HG03442 (cell line): Measurements from ENCODE around the gene TULP1.
"Not testable (repeated sequence)": the region's sequence is repeated elsewhere in the genome, so short reads cannot be mapped to it uniquely, and the experiment has no call there.

ENCODE experiments used
- ATAC-seq: cut with Tn5 transposase; IDR thresholded peaks from one replicate; pipeline ENCODE4 v1.9.1; 2021; ENCODE audit warnings: mild to moderate bottlenecking, moderate library complexity; ENCODE audit not compliant: unreplicated experiment

The TULP1 gene

DNA sequence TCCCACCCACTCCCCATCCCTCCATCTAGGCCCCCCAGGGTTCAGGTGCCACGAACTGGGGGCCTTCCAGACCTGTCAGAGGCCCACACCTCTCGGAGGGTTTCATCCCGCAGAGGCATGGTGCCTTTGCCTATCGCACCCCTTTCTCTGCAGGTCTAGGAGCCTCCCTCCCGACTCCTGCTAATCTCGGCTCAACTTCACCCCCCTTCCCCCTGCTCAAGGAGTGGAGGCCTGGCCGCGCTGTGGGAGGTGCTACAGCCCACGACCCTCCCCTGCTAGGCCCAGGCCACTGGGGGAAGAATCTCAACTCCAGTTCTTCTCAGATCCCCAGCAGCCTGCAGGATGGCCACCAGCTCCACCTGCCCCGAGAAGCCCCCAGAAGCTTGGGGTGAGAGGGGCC is at the start of gene TULP1:
TSS of gene TULP1 (minus strand) at position 157 of the 400 bp plus-strand sequence. CDS start at position 119, 38 bp downstream.
- no peak for ATAC-seq

DNA sequence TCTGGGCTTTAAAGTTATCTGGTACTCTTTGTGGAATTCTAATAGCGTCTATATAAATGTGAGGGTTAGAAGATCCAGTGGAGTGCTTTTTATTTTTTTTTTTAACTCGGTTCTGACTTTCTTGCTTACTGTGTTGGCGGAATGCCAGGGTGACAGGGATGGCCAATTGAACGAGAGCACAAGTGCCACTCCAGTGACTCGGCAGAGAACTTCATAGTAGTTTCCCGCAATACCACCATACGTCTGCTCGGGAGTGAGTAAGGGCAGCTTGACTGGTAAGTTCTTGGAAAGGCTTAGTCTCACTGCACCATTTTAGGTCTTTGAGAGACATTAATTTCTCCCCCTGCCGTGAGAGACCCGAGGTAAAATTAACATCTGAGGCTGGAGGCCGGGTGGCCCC is 49.4 kb upstream of the TULP1 start:
- ATAC-seq = no peak

- ATAC-seq = no peak
Observed at GRCh38 chr6:35561113-35561512, 48.4 kb upstream of the TULP1 start.

GRCh38 chr6:35558571-35558970 is 45.9 kb upstream of the TULP1 start:
- ATAC-seq = no peak

DNA sequence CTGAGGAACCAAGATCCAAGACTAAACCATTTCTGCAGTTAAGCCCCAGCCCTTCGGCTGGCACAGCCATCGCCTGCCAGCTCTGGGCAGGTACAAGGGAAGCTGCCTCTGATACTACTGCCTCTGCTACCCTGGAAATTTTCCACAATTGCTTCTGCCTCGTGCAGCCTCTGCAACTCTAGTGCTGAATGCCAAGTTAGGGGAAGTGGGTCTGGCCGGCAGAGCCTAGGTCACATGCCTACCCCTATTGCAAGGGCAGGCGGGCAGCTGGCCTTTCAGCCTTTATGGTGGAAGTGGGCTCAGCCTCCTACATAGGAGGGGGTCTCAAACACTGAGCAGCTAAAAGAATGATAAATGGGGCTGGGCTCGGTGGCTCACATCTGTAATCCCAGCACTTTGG is 44.5 kb upstream of the TULP1 start:
- no peak for ATAC-seq

DNA sequence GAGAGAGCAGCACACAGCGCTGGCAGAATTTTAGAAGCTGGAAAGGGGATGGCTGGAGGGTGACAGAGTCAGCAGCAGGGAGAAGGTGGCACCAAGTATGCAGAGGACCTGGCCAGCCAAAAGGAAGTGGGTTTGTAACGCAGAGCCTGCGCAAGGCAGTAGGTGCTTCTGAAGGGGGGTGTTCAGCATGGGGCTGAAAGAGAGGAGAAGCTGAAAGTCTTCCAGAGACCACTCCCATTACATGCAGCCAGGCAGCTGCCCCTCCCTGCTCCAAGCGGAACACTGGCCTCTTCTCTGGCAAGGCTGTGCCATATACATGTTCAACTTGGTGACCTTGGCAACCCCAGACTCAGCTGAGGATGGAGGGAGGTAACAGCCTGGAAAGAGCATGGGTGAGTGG is 42.1 kb upstream of the TULP1 start:
- no peak for ATAC-seq

DNA sequence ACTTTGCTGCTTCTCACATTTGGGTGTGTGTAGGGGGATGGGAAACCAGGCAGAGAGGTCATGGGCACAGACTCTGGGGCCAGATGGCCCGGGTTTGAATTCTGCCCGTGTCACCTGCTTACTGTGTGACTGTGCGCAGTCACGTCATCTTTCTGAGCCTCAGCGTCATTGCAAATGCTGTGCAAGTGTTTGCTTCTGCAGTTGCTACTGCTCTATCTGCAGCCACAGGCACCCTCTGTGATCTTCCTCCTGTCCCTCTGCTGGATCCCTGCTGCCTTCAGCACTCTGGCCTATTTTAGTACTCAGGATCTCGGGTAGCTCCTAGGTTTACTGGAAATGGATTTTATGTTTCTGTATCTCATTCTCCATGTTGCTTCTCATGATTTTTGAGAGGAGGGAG is 40.6 kb upstream of the TULP1 start:
- no peak for ATAC-seq

DNA sequence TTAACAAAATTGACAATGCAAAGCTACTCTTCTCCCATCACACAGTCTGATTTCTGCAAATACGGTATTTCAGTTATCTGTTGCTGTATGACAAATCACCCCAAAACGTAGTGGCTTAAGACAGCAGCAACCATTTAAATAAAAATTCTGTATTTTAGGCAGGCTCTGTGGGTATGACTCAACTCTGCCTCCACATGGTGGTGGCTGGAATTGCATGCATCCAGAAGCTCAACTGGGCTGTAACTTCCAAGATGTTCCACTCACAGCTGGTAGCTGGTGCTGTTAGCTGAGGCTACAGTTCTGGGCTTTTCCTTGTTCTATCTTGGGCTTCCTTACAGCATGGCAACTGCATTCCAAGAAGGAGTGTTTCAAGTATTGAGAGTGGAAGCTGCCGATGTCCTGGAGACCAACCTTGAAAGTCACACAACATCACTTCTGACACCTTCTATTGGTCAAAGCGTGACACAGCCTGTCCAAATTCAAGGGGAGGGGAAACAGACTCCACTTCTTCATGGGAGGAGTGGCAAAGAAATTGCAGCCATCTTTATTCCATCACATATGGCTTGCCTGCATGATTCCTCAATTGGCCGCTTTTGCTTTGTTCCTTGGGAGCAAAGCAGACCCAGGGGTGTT is 39.7 kb upstream of the TULP1 start:
- no peak for ATAC-seq

- ATAC-seq = no peak
Observed at GRCh38 chr6:35550437-35550836, 37.7 kb upstream of the TULP1 start.

GRCh38 chr6:35547676-35548075 is 35.0 kb upstream of the TULP1 start:
- ATAC-seq = no peak

- no peak for ATAC-seq
Observed at GRCh38 chr6:35544769-35545361, 32.2 kb upstream of the TULP1 start.

GRCh38 chr6:35543459-35544193 is 30.9 kb upstream of the TULP1 start:
- no peak for ATAC-seq

DNA sequence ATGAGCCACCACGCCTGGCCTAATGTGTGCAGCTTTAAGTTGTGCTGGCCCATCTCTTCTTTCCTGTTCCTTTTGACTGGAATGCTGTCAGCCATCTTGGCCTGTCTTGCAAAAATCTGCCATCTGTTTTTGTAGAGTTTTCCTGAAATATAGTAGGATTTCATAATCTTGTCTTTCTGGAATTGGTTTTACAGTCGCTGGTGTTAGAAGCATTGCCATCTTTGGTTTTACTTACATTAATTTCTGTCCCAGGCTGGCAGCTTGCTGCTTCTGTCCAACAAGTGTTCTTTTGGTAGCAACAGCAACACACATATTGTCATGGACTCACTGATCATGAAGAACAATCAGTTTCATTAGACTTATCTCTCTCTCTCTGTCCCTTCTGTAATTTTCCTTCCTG is 29.1 kb upstream of the TULP1 start:
- no peak for ATAC-seq

DNA sequence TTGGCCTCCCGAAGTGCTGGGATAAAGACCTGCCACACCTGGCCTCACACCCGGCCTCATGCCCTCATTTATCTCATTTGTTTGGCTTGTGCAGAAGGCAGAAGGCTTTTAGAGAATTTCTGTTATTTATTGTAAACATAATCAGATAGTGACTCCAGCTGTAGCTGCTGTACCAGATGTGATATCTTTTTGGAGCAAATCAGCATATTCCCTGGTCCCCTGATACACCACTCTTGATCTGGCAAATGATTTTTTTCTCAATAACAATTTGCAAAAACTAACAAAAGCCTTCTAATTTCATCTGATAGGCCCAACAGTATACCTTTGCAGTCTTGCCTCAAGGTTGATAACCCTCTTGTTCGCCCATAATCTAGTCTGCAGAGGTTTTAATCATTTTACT is 26.5 kb upstream of the TULP1 start:
- ATAC-seq = no peak

DNA sequence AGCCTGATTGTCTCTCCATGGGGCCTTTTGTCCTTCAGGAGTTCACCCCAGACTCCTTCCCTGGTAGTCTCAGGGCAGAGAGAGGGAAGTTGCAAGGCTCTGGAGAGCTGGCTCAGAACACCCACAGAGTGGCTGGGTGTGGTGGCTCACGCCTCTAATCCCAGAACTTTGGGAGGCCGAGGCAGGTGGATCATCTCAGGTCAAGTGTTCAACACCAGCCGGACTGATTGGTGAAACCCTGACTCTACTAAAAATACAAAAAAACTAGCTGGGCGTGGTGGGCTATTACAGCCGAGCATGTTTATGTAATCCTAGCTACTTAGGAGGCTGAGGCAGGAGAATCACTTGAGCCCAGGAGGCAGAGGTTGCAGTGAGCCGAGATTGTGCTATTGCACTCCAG is 23.2 kb upstream of the TULP1 start:
- ATAC-seq = not testable (repeated sequence)

DNA sequence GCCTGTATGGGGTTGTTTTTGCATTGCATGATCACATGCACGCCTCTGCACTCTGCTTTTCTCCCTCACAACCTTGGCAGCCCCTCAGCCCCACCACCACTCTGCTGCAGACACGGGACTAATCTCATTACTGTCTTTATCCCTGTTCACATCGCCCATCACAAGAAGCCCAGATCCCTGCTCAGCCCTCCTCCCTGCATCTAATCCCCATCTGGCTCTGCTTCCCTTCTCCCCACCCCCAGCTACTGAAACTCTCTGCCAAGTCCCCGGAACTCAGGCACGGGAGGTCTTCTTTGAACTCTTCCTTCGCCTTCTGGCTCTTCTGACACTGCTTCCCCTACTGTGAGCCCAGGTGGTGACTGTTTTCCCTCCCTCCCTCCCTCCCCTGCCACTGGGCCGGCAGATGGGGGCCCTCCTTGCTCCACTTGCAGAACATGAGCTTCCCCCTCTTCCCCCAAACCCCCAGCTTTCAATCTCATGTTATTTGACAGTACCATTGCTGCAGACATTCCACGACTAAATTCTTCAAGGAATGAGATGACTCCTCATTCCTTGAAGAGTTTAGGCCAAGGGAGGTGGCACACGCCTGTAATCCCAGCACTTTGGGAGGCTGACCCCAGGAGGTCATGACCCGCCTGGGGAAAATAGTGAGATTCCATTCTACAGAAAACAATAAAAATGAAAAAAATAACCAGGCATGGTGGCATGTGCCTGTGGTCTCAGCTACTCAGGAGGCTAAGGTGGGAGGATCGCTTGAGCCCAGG is 21.9 kb upstream of the TULP1 start:
- ATAC-seq = no peak

- no peak for ATAC-seq
Observed at GRCh38 chr6:35533981-35534380, 21.3 kb upstream of the TULP1 start.

DNA sequence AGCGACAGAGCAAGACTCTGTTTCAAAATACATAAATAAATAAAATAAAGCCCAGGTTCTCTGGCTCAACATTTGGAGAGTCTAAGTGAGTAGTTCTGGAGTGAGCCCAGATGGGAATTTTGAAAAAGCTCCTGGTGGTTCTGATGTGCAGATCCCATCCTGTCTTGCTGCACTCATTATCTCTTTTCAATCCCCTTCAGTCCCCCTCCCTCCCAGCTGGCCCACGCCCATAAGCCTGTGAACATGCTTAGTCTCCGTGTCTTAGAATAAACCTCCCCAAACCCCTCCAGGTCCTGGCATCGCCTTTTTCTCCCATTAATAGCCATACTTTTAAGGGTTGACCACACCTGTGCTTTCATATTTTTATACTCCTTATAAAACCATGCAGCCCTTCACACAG is 19.4 kb upstream of the TULP1 start:
- ATAC-seq = no peak

- no peak for ATAC-seq
Observed at GRCh38 chr6:35524380-35525020, 11.8 kb upstream of the TULP1 start.

- no peak for ATAC-seq
Observed at GRCh38 chr6:35522660-35523658, 10.3 kb upstream of the TULP1 start.
